Measurements from ENCODE around the gene SPPL2B.
"Not testable (repeated sequence)": the region's sequence is repeated elsewhere in the genome, so short reads cannot be mapped to it uniquely, and the experiment has no call there.

- not testable (repeated sequence) for TF ChIP-seq POLR2A (IDR thresholded peaks at IDR 0.05)
- TF ChIP-seq, protein P1, sequence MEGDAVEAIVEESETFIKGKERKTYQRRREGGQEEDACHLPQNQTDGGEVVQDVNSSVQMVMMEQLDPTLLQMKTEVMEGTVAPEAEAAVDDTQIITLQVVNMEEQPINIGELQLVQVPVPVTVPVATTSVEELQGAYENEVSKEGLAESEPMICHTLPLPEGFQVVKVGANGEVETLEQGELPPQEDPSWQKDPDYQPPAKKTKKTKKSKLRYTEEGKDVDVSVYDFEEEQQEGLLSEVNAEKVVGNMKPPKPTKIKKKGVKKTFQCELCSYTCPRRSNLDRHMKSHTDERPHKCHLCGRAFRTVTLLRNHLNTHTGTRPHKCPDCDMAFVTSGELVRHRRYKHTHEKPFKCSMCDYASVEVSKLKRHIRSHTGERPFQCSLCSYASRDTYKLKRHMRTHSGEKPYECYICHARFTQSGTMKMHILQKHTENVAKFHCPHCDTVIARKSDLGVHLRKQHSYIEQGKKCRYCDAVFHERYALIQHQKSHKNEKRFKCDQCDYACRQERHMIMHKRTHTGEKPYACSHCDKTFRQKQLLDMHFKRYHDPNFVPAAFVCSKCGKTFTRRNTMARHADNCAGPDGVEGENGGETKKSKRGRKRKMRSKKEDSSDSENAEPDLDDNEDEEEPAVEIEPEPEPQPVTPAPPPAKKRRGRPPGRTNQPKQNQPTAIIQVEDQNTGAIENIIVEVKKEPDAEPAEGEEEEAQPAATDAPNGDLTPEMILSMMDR (IDR thresholded peaks at IDR 0.05): not testable (repeated sequence)
Measured at GRCh38 chr19:2397173-2397572, 68.7 kb downstream of the SPPL2B start.

Measured in right lobe of liver (tissue), 4 donors.